GM19099 (cell line): Measurements from ENCODE around the gene CABLES1.

Experiments used
- POLR2A ChIP-seq: IDR thresholded peaks from 3 replicates; pipeline ENCODE4 v1.6.1; 2011; ENCODE audit warnings: low read depth; ENCODE audit not compliant: insufficient read length; ENCODE audit errors: extremely low read depth

CABLES1 gene

GRCh38 chr18:23134780-23135549 is at the start of gene CABLES1:
CABLES1 (plus strand) TSS chr18:23135485; CDS start chr18:23135763, 278 bp downstream.
- peak; percentile 57 for TF ChIP-seq POLR2A

- TF ChIP-seq POLR2A = no peak
These were observed 47.9 kb upstream of the CABLES1 start for GRCh38 chr18:23087352-23087751.

- no peak for TF ChIP-seq POLR2A
These were observed 47.0 kb upstream of the CABLES1 start for GRCh38 chr18:23088310-23088709.

GRCh38 chr18:23092121-23092520 is 43.2 kb upstream of the CABLES1 start:
- TF ChIP-seq POLR2A = no peak

- TF ChIP-seq POLR2A = no peak
These were observed 41.5 kb upstream of the CABLES1 start for GRCh38 chr18:23093772-23094171.

GRCh38 chr18:23094411-23095190 is 40.7 kb upstream of the CABLES1 start:
- TF ChIP-seq POLR2A = no peak

GRCh38 chr18:23095463-23095862 is 39.8 kb upstream of the CABLES1 start:
- no peak for TF ChIP-seq POLR2A

- no peak for TF ChIP-seq POLR2A
These were observed 35.7 kb upstream of the CABLES1 start for GRCh38 chr18:23099621-23100020.

- TF ChIP-seq POLR2A = no peak
These were observed 33.3 kb upstream of the CABLES1 start for GRCh38 chr18:23101861-23102432.

- no peak for TF ChIP-seq POLR2A
These were observed 32.6 kb upstream of the CABLES1 start for GRCh38 chr18:23102493-23103261.

GRCh38 chr18:23103449-23103848 is 31.8 kb upstream of the CABLES1 start:
- no peak for TF ChIP-seq POLR2A

- TF ChIP-seq POLR2A = no peak
These were observed 30.3 kb upstream of the CABLES1 start for GRCh38 chr18:23105030-23105429.

GRCh38 chr18:23105581-23106219 is 29.6 kb upstream of the CABLES1 start:
- no peak for TF ChIP-seq POLR2A

- no peak for TF ChIP-seq POLR2A
These were observed 28.7 kb upstream of the CABLES1 start for GRCh38 chr18:23106575-23106974.
